NCI-H146 treated with DMSO at 0.1 percent for 48 hours (cell line): ENCODE measurements around the gene IGSF3.
"Not testable (repeated sequence)": the region's sequence is repeated elsewhere in the genome, so short reads cannot be mapped to it uniquely, and the experiment has no call there.

Experiments used
- DNase-seq: peaks from one replicate; lab custom pipeline; 2025; ENCODE audit not compliant: unreplicated experiment; lab: John Stamatoyannopoulos, UW

The IGSF3 gene

DNA sequence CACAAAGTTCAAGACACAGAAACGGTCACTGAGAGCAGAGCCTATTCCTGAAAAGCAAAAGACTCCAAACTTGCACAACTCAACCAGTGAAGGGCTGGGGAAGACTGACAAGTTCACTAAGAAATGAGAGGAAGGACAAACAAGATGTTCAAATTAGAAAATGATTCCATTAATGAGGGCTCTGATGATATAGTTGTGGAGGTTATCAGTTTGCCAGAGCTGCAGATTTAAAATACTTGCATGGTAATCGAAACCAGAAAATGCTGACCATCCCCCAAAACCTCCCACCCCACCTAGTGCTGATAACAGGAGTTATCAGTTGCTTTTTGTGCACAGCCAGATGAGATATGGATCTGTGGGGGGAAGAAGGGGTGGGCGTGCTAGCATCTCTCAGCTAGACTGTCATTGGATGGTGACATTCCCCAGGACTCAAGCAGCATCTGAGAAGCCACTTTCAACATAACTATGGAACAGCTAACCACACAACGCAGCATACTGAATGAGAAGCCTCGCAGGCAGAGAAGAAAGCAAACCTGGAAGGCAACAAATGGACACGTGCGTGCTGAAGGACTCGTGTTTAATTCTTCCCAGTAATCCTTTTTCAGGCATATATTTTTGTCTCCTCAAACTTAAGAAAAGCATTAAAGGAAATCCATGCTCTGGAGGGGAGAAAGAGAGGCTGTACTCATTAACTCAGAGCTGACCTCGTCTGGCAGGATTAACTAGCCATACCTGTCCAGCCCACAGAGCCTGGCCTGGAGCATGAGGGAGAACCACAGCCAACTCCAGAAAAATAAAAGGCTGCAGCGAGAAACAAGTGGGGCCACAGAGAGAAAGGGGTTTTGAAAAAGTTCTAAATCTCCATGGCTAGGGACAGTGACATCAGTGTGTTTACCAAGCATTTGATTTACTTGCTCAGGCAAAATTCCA is 35.3 kb downstream of the IGSF3 start:
- DNase-seq = not testable (repeated sequence)

DNA sequence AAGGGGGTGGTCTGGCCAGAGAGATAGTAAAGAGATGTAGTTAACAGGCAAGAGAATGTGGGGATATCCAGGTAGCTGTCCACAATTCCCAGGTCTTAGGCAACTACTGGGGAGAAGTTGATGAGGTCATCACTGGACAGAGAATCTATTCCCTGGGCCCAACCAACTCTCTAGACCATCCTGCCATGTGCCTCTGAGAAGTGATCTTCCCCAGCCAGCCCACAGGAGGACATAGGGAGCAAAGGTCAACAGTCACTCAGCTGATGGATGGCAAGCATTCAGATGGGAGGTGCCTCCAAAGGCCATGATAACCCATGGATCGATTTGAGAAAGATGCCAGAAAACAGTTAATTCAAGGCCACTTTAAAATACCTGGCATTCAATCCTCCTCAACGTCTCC is 36.0 kb downstream of the IGSF3 start:
- DNase-seq = not testable (repeated sequence)

DNA sequence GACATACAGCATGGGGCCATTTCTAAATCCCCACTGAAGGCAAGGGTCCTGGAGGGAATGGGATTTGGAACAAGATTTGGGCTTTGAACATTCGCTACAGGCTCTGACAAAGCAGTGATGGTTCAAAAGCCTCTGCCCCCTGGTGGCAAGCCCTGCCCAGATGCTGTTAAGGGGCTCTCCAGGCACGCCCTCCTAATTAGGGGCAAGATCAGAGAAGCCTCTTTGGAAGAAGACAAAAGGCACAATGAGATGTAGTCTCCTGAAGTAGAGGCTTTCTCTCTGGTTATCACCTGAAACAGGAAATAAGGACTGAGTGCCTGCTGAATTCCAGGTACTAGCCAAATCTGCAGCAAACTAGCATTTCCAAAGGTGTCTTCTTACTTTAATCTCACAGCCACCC is 37.5 kb downstream of the IGSF3 start:
- DNase-seq = not testable (repeated sequence)

DNA sequence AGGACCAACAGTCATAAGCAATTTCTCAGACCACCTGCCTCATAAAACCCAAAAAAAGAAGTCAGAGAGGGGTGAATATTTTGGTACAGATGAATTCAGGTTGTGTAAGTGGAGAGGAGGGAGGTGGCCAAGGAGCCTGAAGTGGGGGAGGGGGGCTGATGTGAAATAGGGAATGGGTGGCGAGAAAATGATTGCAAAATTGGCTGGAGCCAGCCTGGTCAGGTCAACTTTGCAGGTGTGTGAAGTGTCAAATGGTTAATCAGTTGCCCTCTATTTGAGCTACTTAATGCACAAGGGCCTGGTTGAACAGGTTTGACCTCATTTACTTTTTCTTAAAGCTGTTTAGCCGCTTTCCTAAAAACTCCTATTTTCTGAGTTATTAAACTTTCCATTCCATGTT is 38.1 kb downstream of the IGSF3 start:
- not testable (repeated sequence) for DNase-seq

DNA sequence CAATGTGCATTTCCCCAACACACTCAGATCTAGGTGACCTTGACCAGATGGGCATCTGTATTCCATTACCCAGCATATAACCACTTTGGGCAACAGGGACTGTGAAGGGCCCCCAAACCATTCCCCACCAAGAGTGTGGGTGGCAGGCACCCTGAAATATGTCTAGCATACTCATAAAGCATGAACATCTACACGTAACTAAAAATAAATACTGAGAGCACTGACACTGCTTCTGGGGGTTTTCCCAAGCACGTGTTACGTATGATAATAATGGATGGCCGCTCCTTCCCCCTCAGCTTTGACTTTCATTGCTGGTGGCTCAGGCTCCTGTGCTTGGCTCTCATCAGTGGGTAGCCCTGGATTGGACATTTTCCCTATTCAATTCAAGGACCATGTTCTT is 39.1 kb downstream of the IGSF3 start:
- DNase-seq = no peak

DNA sequence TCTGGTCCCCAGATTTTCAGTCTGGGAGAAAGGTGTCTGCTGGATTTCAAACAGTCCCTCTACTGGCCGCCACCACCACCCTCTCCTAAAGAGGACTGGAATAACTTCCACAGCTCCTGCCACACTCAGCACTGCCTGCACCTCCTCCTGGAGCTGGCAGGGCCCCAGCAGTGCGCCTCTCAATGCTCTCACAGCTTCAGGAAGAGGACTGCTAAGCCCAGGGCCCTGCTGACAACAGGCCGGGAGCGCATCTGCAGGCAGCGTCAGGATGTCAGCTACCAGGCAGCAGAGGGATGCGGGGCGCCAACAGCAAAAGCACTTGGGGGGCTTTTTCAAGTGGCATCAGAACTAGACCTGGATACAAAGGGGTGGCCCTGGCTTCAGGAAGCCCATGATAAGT is 40.2 kb downstream of the IGSF3 start:
- not testable (repeated sequence) for DNase-seq

DNA sequence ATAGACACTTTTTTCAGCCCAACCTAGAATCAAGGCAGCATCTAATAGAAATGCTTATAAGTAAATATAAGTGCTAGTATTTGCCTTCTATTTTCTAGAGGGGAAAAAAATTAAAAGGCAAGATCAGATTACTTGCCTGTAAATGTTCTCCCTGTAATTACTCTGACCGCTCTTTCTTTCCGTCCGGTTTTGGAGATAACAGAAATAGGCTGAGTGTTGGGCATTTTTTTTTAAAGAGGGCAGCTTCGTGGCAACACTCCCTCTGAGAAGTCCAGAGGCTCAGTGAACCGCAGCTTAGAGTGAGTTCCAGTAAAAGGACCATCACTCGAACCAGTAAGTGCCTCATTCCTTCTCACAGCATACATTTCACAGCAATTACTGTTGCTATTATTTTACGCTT is 40.6 kb downstream of the IGSF3 start:
- DNase-seq = peak; percentile 27

DNA sequence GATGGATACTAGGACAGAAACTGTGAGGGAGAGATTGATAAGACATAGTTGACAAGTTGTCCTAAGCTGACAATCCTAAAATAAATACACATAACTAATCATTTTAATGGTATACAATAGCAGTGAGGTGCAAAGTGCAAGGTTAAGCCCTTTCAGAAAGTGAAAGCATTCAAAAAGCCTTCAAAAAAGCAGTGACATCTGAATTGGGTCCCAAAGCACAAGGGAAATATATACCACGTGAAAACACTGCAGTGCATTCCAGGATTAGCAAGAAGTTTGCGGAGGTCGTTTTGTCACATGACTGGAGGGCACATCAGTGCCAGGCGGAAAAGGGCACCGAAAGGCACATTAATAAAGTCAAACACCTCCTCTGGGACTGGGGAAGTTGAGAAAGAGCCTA is 42.4 kb downstream of the IGSF3 start:
- DNase-seq = not testable (repeated sequence)

DNA sequence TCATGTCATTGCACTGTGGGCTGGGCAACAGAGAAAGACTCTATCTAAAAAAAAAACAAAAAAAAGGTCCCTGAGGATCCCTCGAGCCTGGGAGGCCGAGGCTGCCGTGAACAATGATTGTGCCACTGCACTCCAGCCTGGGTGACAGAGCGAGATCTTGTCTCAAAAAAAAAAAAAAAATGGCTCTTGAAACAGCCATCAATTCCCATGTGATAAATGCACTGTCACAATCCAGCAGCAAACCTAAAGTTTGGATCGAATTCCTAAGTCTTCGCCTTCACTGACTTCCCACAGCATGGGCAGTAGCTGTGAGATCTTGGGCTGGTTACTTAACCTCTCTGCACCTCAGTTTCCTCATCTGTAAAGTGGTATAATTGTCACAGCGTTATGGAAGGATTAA is 43.5 kb downstream of the IGSF3 start:
- DNase-seq = no peak

DNA sequence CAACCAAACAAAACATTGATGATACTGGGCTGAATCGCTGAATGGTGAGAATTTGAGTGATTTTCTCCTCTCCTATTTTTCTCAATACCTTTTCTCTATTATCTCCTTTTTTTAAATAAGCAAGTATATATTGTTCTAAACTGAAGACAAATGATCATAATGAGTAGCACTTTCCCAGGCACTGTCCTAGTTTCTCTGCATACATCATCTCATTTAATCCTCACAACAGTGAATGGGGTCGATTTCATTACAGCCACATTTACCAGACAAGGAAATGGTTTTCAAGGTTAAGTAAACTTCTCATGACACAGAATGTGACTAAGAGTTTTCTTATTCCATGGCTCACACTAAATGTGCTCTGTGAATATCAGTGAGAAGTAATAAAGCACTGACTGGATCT is 45.0 kb downstream of the IGSF3 start:
- DNase-seq = not testable (repeated sequence)

DNA sequence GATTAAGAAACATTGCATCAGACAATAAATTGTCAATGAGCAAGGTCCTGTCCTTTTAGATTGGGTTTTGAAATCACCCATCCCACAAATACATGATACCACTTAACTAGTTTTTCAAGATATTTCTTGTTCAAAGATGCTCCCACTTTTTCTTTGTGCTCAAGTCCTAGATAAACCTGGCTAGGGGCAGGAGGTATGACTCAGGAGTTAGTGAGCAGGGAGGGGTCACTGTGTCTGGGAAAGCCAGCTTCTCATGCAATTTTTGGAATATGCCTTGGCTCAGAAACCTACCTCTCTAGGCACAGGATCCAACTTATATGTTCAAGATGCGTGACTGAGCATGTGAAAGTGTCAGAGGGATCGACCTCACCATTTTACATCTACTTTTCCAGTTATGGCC is 45.8 kb downstream of the IGSF3 start:
- not testable (repeated sequence) for DNase-seq

DNA sequence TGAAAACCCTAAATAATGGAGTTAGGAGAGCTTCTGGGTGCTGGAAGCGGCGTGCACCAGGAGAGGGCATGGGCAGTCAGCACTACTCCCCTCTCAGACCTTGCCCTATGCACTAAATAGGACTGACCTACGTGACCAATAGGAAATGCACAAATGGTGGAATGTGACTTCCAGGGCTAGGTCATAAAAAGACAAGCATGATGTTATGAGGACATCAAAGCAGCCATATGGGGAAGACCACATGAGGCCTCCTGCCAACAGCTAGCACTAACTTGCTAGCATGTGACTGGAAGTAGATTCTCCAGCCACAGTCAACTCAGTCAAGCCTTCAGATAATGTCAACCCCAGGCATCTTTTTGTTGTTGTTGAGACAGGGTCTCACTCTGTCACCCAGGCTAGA is 47.1 kb downstream of the IGSF3 start:
- DNase-seq = not testable (repeated sequence)

DNA sequence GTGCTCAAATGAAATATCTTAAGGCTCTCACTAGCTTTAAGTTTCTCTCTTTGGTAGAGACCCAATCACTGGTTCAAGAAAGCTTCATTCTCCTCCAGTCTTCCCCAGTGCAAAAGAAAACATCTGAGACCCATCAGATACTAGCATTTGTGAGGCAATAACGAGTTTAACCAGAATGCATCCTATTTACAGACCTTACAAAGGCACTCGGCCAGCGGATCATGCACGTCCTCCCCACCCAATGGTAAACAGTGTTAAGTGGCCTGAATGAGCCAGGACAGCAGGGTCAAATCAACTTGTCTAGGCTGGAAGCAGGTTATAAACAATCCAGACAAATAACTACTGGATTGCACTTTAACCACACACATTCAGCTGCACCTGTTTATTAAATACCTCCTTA is 48.4 kb downstream of the IGSF3 start:
- not testable (repeated sequence) for DNase-seq

DNA sequence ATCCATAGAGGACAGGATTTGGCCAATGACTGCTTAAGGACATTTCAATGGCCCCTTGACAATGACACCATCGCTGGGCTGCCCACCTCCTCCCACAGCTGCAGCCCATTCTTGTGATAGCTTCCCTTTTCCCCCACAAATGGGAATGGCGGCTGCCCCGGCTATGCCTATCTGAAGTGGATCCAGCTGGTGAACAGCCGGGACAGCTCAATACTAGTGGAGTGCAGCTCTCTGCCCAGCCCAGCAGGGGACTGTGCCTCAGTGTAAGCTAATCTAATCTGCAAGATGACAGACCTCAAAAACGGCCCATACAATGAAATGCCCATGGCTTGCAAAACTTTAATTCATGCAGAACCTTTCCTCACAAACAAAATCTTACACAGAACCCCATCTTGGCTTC is 49.7 kb downstream of the IGSF3 start:
- not testable (repeated sequence) for DNase-seq

DNA sequence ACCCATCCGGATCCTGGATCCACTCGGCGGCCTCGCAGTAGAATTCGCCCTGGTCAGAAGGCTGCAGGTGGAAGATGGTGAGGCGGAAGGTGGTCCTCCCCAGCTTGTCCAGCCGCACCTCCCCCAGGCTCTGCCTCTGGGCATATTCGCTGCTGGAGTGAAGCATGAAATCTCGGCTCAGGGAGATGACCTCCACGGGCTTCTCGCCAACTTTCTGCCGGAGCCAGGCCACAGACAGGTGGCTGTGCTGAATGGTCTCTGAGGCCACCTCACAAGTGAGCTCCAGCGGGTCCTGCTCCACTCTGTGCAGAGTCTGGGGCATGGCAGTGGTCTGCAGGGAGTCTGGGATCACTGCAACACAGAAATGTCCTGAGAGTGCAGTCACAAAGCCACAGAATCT is 53.7 kb downstream of the IGSF3 start:
- not testable (repeated sequence) for DNase-seq

DNA sequence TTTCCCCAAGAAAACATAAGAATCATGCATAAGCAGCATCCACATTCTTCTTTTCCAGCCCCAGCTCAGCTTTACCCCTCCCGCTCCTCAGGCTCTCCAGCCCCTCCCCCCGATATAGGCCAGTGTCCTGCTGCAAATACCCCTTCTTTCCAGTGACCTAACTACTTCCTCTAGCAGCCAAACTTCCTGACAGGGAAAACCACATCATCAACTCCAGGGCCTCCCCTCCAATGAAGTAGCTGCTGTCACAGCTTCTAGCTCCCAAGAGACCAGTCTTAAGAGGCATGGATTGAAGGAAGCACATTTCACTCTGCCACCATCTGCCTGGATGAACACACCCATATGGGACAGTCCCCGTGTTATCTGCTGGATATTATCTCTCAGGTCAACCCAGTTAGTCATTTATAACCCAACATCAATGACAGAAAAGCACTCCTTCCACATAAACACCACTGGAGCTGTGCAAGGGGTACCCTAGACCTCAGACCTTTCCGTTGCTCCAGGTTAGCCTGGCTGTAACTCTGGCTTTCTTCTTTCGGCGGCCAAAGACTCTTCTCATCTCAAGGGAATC is 57.6 kb downstream of the IGSF3 start:
- not testable (repeated sequence) for DNase-seq

DNA sequence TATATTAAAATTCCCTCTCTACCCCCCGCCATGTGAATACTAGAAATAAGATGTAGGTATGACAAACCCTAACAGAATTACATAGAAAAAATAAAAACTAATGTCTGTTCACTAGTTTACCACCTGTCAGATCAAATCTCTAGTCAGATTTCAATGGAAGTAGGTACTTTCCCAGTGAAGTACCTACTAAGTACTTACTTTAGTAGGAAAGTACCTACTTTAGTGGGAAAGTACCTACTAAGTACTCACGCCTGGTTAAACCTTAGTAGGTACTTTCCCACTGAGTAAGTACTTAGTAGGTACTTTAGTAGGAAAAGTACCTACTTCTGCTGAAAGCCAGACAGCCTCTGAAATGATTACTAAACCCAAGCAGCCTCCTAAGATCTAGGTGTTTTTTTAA is 58.7 kb downstream of the IGSF3 start:
- DNase-seq = not testable (repeated sequence)

DNA sequence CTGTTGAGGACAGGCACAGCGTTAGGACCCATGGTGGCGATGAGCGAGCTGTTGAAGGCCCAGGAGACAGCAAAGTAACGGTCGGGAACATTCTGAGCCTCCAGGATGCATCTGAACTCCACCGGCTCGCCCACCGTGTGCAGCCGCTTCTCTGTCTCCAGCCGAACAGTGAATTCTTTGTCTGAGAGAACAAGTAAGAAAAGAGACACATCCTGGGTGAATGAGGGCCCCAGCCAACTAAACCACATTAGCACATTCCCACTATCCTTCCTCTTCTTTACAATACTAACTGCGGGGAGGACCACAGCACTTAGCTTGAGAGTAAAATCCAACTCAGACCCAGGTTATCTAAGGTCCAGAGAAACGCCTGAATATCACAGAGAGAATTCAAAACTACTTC is 59.4 kb downstream of the IGSF3 start:
- not testable (repeated sequence) for DNase-seq

DNA sequence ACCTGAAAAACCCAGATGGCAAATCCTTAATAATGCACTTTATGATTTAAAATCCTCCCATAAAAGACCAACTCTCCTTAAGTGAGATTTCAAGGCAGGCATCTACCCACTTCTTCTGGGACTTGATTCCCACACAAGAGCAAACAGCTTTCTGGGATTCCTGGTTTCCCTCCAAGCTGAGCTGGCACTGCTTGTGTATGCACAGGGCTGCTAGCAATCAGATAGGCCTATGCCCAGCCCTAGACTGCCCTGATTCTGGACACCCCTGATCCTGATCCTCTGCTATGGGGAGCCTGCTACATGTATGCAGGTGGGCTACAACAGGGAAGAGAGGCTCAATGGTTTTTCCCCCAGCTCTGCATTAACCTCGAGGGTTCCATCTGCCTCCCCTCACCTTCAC is 60.1 kb downstream of the IGSF3 start:
- DNase-seq = not testable (repeated sequence)

DNA sequence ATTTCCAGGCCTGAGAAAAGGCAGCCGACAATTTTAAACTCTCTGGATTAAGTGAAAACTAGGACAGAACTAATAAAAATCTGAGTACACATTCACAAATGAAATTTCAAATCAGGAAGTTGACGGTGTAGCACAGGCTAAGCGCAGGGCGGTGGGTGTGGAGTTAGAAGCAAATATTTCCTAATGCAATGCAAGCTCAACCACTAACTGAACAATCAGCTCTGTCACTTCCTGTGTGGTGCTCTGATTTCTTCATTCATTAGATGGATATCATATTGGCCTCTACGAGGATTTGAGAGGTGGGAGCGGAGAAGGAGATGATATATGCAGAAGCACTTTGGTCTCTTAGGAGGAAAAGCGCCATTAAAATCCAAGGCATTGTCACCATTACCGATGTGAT is 61.5 kb downstream of the IGSF3 start:
- not testable (repeated sequence) for DNase-seq

DNA sequence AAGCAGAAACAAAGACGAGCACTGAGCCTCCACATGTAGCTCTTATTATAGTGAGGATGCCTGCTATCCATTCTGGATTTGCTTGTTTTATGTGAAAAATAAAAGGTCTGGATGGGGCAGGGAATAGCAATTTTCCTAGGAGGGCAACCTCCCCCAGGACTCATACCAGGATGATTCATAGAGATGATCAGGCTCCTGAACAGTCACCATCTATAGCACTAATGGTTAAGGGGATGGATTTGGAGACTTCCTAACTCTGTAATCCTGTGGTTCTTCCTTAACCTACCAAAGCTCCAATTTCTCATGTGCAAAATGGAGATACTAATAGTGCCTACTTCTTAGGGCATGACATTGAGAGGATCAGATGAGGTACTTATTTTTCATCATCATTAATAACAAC is 62.2 kb downstream of the IGSF3 start:
- no peak for DNase-seq

DNA sequence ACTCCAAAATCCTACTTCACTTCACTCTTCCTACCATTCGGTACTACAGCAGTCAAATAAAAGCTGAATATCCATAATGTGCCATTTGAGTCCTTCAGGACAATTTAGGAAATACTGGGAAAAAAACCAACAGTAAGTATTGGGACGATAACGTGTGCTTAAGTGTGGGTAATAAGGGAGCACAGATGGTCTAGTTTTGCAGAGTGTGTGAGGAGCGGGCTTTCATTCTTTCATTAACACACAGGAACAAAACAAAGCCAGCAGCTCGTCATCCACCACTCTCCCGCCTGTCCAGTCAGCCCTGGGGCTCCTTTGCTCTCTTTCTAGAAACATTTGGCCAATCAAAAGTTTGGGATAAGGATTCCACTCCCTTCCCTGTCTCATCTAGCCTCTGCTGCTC is 63.1 kb downstream of the IGSF3 start:
- DNase-seq = not testable (repeated sequence)
